GDM1 (cell line): ENCODE results near the gene FNDC11.
"Not testable (repeated sequence)": the region's sequence is repeated elsewhere in the genome, so short reads cannot be mapped to it uniquely, and the experiment has no call there.

Experiments used
- DNase-seq: peaks from one replicate; lab custom pipeline; 2025; lab: John Stamatoyannopoulos, UW

Gene FNDC11

GRCh38 chr20:63554361-63555278, 661 bp downstream of the FNDC11 start:
- no peak for DNase-seq

- DNase-seq = no peak
These were observed 1.9 kb downstream of the FNDC11 start for GRCh38 chr20:63555661-63556381.

DNA sequence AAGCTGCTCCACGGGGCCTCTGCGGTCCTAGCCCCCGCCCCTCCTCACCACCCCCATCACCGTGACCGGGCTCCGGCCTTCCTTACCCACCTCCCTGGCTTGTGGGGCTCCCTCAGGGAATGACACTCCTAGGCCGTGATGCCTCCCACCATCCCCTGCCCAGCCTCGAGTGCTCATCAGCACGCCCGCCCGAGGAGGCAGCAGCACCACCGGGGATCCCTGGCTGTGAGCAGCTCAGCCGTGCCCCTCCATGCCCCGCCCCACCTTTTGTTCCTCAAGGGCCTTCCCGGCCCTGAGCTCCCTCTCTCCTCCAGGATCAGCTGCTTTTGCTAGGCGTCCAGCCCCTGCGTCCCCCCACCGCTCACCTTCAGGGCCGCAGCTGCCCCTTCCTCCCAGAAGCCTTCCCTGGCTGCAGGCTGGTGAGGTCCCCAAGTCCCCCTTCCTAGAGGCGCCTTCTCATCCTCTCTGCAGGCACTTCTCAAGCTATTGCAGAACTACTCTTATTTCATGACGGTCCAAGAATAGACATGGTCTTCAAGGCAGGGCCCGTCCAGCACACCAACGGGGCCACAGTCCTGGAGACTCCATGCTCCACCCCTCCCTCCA, 3.0 kb downstream of the FNDC11 start:
- no peak for DNase-seq

DNA sequence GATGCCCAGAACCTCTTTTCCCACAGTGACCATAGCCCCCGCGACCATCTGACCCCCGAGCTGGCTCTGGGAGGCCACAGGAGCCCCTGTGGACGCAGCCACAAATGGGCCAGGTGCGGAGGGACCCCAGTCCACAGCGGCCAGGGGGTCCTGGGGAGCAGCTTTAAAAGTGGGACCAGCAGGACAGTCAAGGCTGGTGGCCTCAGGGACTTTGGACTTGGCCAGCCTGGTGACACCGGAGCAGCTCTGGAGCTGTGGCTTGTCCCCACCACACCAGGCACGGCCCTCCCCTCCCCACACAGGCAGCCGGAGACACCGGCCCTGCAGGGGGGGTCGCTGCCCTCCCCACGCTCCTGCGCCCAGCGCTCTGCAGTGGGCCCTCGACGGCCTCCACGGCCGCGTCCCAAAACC, 3.5 kb downstream of the FNDC11 start:
- no peak for DNase-seq

DNA sequence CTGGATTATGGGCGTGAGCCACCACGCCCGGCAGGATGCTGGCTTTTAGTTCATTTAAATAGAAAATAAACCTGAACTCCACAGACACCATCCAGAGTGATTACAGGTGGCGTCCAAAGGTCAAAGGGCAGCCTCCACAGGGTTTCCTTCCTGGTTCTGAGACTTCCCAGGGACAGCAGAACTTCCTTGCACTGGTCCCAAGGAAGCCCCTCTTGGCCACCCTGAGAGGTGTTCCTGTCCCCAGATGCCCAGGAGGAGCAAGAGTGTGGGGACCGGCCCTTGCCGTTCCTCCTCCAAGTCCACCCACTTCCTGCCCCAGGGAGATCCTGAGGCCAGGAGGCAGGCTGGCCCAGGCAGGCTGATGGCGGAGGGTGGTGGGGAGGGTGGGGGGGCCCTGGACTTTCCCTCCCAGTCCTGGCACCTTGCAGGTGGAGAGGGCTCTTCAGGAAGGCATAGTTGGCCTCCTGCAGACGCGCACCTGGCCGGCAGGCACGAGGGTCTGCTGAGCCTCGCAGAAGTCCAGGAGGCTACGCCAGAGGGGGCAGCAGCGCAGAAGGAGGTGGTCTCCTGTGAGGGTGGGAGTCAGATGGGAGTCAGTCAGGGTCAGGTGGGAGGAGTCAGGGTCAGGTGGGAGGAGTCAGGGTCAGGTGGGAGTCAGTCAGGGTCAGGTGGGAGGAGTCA, 5.0 kb downstream of the FNDC11 start:
- DNase-seq = no peak

- not testable (repeated sequence) for DNase-seq
These were observed 5.8 kb downstream of the FNDC11 start for GRCh38 chr20:63559485-63560332.

- DNase-seq = no peak
These were observed 6.4 kb downstream of the FNDC11 start for GRCh38 chr20:63560333-63560805.

DNA sequence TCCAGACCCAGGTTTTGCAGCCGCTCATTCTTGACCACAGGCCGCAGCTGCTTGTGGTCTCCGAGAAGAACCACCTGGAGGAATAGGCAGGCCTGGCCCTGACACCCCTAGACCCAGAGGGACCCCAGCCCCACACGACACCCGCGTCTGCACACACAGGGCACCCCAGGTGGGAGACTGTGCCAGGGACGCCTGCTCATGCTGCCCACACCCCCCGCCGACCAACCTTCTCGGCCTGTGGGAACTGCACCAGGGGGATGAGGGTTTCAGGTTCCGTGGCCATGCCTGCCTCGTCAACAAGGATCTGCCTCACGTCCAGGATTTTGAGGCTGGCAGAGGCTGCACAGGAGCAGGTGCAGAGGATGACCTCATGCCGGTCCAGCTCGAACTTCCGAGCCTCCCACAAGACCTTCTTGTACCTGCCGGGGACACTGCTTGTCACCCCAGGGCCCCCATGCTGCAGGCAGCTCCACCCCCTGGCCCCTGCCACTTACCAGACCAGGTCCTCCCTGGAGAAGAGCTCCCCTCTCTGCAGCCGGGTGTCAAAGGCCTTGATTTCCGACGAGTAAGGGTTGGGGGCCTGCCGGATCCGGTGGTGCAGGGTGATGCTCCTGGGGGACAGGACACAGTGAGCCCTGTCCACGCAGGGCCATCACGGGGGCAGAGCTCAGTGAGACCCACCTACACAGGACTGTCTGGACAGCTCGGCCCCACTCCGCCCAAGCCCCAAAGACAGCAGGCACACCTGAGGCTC, 7.1 kb downstream of the FNDC11 start:
- DNase-seq = no peak

GRCh38 chr20:63561624-63562396, 7.9 kb downstream of the FNDC11 start:
- no peak for DNase-seq

GRCh38 chr20:63562461-63563224, 8.7 kb downstream of the FNDC11 start:
- DNase-seq = no peak

GRCh38 chr20:63563225-63563935, 9.4 kb downstream of the FNDC11 start:
- no peak for DNase-seq

DNA sequence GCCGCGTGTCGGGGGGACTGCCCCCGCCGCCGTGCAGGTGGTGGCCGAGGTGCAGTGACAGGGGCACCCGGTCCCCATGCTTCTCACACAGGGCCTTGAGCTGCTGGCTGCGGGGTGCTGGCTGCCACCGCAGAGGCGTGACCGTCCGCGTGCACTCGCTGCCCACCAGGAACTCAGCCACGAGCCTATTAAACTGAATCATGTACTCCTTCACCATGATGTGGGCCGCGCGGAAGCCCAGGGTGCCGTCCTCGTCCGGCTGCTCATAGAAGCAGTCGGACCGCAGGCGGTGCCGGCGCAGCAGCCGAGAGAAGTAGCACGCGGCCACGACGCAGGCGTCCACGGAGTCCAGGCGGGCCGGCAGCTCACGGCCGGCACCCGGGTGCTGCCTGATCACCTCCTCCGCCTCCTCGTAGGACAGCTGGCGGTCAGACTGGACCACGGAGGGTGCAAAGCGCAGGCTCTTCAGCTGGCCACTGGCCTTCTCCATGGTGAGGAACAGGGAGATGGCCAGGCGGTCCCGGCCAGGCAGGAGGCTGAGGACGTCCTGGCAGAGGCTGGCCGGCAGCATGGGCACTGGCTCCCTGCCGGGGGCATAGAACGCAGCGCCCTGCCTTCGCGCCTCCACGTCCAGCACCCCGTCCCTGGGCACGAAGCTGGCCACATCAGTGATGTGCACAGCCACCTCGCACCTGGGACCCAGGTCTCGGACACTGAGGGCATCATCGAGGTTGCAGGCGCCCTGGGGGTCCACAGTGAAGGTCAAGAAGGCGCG, 10.3 kb downstream of the FNDC11 start:
- DNase-seq = no peak

DNA sequence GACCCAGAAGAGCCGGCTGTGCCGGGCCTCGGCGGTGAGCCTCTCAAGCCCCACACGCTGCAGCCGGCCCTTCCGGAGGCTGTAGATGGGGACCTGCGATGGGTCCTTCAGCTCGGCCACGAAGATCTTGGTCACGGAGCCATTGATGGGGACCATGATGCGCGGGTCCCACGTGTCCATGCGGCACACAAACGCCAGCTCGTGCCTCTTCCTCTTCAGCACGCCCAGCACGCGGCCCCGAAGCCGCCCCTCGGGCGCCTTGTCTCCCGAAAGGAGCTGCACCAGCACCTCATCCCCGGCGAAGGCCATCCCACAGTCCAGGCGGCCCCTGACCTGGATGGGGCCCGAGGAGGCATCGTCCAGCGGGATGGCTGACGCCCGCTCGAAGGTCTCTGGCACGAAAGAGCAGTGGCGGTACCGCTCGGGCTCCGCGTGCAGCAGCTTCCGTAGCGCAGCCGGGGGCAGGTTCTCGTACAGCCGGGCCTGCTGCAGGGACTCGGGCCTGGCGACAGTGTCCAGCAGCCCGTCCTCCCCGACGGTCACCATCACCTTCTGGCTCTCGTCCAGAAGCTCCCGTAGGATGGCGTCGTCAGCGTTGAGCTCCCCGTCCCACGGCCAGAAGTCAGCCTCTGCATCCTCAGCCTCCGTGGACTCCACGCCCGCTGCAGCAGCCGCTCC, 11.2 kb downstream of the FNDC11 start:
- DNase-seq = no peak

GRCh38 chr20:63565699-63566335, 11.9 kb downstream of the FNDC11 start:
- no peak for DNase-seq

GRCh38 chr20:63566395-63567135, 12.6 kb downstream of the FNDC11 start:
- no peak for DNase-seq

DNA sequence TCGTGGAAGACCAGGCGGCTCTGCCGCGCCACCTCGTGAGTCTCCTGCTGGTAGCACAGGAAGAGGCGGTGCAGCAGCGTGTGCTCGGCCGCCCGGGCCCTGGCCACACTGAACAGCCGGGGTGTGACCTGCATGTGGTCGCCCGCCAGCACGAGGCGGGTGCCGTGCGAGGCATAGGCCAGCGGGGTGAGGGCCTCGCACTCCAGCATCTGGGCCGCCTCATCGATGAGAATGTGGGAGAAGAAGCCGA, 13.1 kb downstream of the FNDC11 start:
- no peak for DNase-seq
